Subcutaneous adipose tissue (tissue), 4 donors: ENCODE results near the gene HCFC1. TPM values are rescaled to one million over a fixed set of nuclear protein-coding genes. Genes with fewer than 3 reads are reported as not detected.

ENCODE experiments used
- CTCF ChIP-seq: fragments of 450-650 bp; IDR thresholded peaks from one replicate; pipeline ENCODE4 v1.5.1; 2016; ENCODE audit warnings: low read depth, mild to moderate bottlenecking, control low read depth, antibody characterized with exemption, moderate library complexity
- total RNA-seq, 4 donors: library from RNA; depleted of rRNA; stranded (reverse); fragments of >200 nt; gene quantifications; one replicate each; pipeline ENCODE4 v1.1.0, GENCODE V29; 2016

The HCFC1 gene
- total RNA-seq, 4 donors from 2014 or later = 17.7 to 33.9 (median 21.2) TPM

- no peak for TF ChIP-seq CTCF
These were observed 46.3 kb upstream of the HCFC1 start for GRCh38 chrX:154017766-154018517.

GRCh38 chrX:154016366-154017076 is 44.9 kb upstream of the HCFC1 start:
- no peak for TF ChIP-seq CTCF

- TF ChIP-seq CTCF = no peak
These were observed 44.1 kb upstream of the HCFC1 start for GRCh38 chrX:154015581-154016264.

- no peak for TF ChIP-seq CTCF
These were observed 43.1 kb upstream of the HCFC1 start for GRCh38 chrX:154014429-154015380.

- no peak for TF ChIP-seq CTCF
These were observed 42.2 kb upstream of the HCFC1 start for GRCh38 chrX:154013614-154014360.

- no peak for TF ChIP-seq CTCF
These were observed 41.4 kb upstream of the HCFC1 start for GRCh38 chrX:154013001-154013421.
